SK-N-SH treated with all-trans-retinoic acid at 6 μM for 48 hours (cell line): ENCODE measurements around the gene BLM.

Experiments used
- ATAC-seq: fragments of 200-7000 bp; cut with Tn5 transposase; 3 replicates; pipeline ENCODE4 v1.9.1; 2020; ENCODE audit warnings: mild to moderate bottlenecking, moderate library complexity
- ARNTL ChIP-seq: fragments of 450-650 bp; formaldehyde crosslinking; IDR thresholded peaks from 2 replicates; pipeline ENCODE4 v1.5.0; 2020; ENCODE audit warnings: low read depth, mild to moderate bottlenecking, moderate library complexity, borderline replicate concordance
- BACH2 ChIP-seq: fragments of 250-450 bp; sonication (Bioruptor Pico); IDR thresholded peaks from 2 replicates; pipeline ENCODE4 v1.9.0; 2021; ENCODE audit warnings: mild to moderate bottlenecking, borderline replicate concordance
- CSDC2 ChIP-seq: fragments of 250-450 bp; sonication (Bioruptor Pico); IDR thresholded peaks from 2 replicates; pipeline ENCODE4 v1.5.0; 2020; ENCODE audit warnings: mild to moderate bottlenecking, moderate library complexity
- CSRNP3 ChIP-seq: fragments of 250-450 bp; sonication (Bioruptor Pico); IDR thresholded peaks from 2 replicates; pipeline ENCODE4 v1.5.1; 2021; ENCODE audit warnings: mild to moderate bottlenecking, moderate library complexity
- ESRRG ChIP-seq: fragments of 250-450 bp; sonication (Bioruptor Pico); IDR thresholded peaks from 2 replicates; pipeline ENCODE4 v1.6.1; 2021; ENCODE audit warnings: mild to moderate bottlenecking
- GLIS3 ChIP-seq: fragments of 250-450 bp; sonication (Bioruptor Pico); IDR thresholded peaks from 2 replicates; pipeline ENCODE4 v1.5.0; 2020; ENCODE audit warnings: mild to moderate bottlenecking, moderate library complexity
- ISL1 ChIP-seq: fragments of 250-450 bp; sonication (Bioruptor Pico); IDR thresholded peaks from 2 replicates; pipeline ENCODE4 v2.1.2; 2022; ENCODE audit warnings: mild to moderate bottlenecking, moderate library complexity
- OSR1 ChIP-seq: fragments of 250-450 bp; sonication (Bioruptor Pico); IDR thresholded peaks from 2 replicates; pipeline ENCODE4 v1.8.0; 2022; ENCODE audit warnings: moderate library complexity, mild to moderate bottlenecking, inconsistent platforms
- POU6F1 ChIP-seq: fragments of 250-450 bp; sonication (Bioruptor Pico); IDR thresholded peaks from 2 replicates; pipeline ENCODE4 v1.8.0; 2021; ENCODE audit warnings: low read depth, mild to moderate bottlenecking, moderate library complexity, borderline replicate concordance
- SNAI2 ChIP-seq: fragments of 250-450 bp; sonication (Bioruptor Pico); IDR thresholded peaks from 2 replicates; pipeline ENCODE4 v1.5.0; 2020; ENCODE audit warnings: mild to moderate bottlenecking, moderate library complexity
- TCF4 ChIP-seq: fragments of 250-450 bp; sonication (Bioruptor Pico); IDR thresholded peaks from 2 replicates; pipeline ENCODE4 v1.8.0; 2021; ENCODE audit warnings: mild to moderate bottlenecking, moderate library complexity, borderline replicate concordance
- TOX ChIP-seq: fragments of 250-450 bp; sonication (Bioruptor Pico); IDR thresholded peaks from 2 replicates; pipeline ENCODE4 v1.8.0; 2021; ENCODE audit warnings: mild to moderate bottlenecking, moderate library complexity, borderline replicate concordance
- TSHZ2 ChIP-seq: fragments of 250-450 bp; sonication (Bioruptor Pico); IDR thresholded peaks from 2 replicates; pipeline ENCODE4 v1.5.0; 2020; ENCODE audit warnings: mild to moderate bottlenecking, moderate library complexity
- ZC3H10 ChIP-seq: fragments of 250-450 bp; sonication (Bioruptor Pico); IDR thresholded peaks from 2 replicates; pipeline ENCODE4 v1.5.1; 2021; ENCODE audit warnings: mild to moderate bottlenecking, moderate library complexity
- ZFP3 ChIP-seq: fragments of 250-450 bp; sonication (Bioruptor Pico); IDR thresholded peaks from 2 replicates; pipeline ENCODE4 v1.5.0; 2020; ENCODE audit warnings: mild to moderate bottlenecking, moderate library complexity
- ZFP30 ChIP-seq: fragments of 450-650 bp; formaldehyde crosslinking; IDR thresholded peaks from 2 replicates; pipeline ENCODE4 v1.5.0; 2022; ENCODE audit warnings: mild to moderate bottlenecking, moderate library complexity
- ZNF70 ChIP-seq: fragments of 450-650 bp; formaldehyde crosslinking; IDR thresholded peaks from 2 replicates; pipeline ENCODE4 v1.5.0; 2020; ENCODE audit warnings: mild to moderate bottlenecking, moderate library complexity
- ZNF8 ChIP-seq: fragments of 450-650 bp; formaldehyde crosslinking; IDR thresholded peaks from 2 replicates; pipeline ENCODE4 v1.5.0; 2020; ENCODE audit warnings: mild to moderate bottlenecking, moderate library complexity

BLM gene

GRCh38 chr15:90810354-90810753 is 93.2 kb downstream of the BLM start:
- TF ChIP-seq CSDC2 (CRISPR knock-in tag) (no peak), ZNF8 (CRISPR knock-in tag) (no peak), OSR1 (CRISPR knock-in tag) (no peak), ISL1 (CRISPR knock-in tag) (no peak), ZNF70 (CRISPR knock-in tag) (no peak), ZC3H10 (CRISPR knock-in tag) (no peak), ZFP30 (CRISPR knock-in tag) (no peak), TOX (CRISPR knock-in tag) (no peak)
- no peak for ATAC-seq

- no peak for ATAC-seq
- TF ChIP-seq ESRRG (no peak), ARNTL (CRISPR knock-in tag) (no peak), BACH2 (CRISPR knock-in tag) (no peak), ZFP30 (CRISPR knock-in tag) (no peak), TOX (CRISPR knock-in tag) (no peak), TCF4 (CRISPR knock-in tag) (no peak), ZFP3 (no peak), SNAI2 (CRISPR knock-in tag) (no peak), OSR1 (CRISPR knock-in tag) (no peak), ZNF70 (CRISPR knock-in tag) (no peak), GLIS3 (no peak), ZC3H10 (CRISPR knock-in tag) (no peak), ZNF8 (CRISPR knock-in tag) (no peak)
Observed at GRCh38 chr15:90812171-90812957, 95.2 kb downstream of the BLM start.

- no peak for ATAC-seq
Observed at GRCh38 chr15:90812958-90813265, 95.8 kb downstream of the BLM start.

More at GRCh38 chr15:90812958-90813265, 95.8 kb downstream of the BLM start:
- no peak for TF ChIP-seq OSR1 (CRISPR knock-in tag)
- no peak for TF ChIP-seq ZFP3
- no peak for TF ChIP-seq BACH2 (CRISPR knock-in tag)
- TF ChIP-seq TSHZ2 (CRISPR knock-in tag), result no peak
- TF ChIP-seq CSDC2 (CRISPR knock-in tag), result no peak
- TF ChIP-seq TCF4 (CRISPR knock-in tag), result no peak
- no peak for TF ChIP-seq CSRNP3 (CRISPR knock-in tag)
- no peak for TF ChIP-seq ZNF8 (CRISPR knock-in tag)
- no peak for TF ChIP-seq ARNTL (CRISPR knock-in tag)
- TF ChIP-seq ESRRG, result no peak
- no peak for TF ChIP-seq ZC3H10 (CRISPR knock-in tag)
- TF ChIP-seq TOX (CRISPR knock-in tag), result no peak
- no peak for TF ChIP-seq POU6F1
- TF ChIP-seq SNAI2 (CRISPR knock-in tag), result no peak
